BJ (cell line): ENCODE measurements around the gene ZNF423. TPM values are rescaled to one million over a fixed set of nuclear protein-coding genes. Genes with fewer than 3 reads are reported as not detected.

Experiments used
- CTCF ChIA-PET: fragments of 350-600 bp; formaldehyde crosslinking; extraction: SDS; loops from one replicate; lab custom pipeline; 2021; ENCODE audit warnings: antibody characterized with exemption, inconsistent platforms; lab: Yijun Ruan, JAX
- POLR2A ChIA-PET: fragments of 300-600 bp; sonication (Branson Sonifier 250); formaldehyde crosslinking; extraction: SDS; loops from one replicate; lab custom pipeline; 2021; ENCODE audit warnings: antibody characterized with exemption; lab: Charles Lee
- DNase-seq: peaks from one replicate; pipeline ENCODE4 v3.0.0-alpha.2; 2011; ENCODE audit warnings: low read depth
- H3K27me3 ChIP-seq: 2 replicates; pipeline ENCODE4 v1.6.0; 2011; ENCODE audit warnings: low read length; ENCODE audit not compliant: control insufficient read depth, insufficient read depth
- H3K36me3 ChIP-seq: 2 replicates; pipeline ENCODE4 v1.5.1; 2011; ENCODE audit warnings: low read length; ENCODE audit not compliant: control insufficient read depth, insufficient read depth
- H3K4me3 ChIP-seq: 2 replicates; pipeline ENCODE4 v1.5.1; 2011; ENCODE audit warnings: low read depth, mild to moderate bottlenecking, control low read depth, low read length
- polyA plus RNA-seq: library from polyadenylated mRNA; depleted of rRNA; stranded (reverse); fragments of >200 nt; gene quantifications from 2 replicates; pipeline ENCODE4 v1.2.3, GENCODE V29; 2011
- TF ChIP-seq, protein P1 (sequence below): IDR thresholded peaks from 2 replicates; pipeline ENCODE4 v1.5.1; 2011; ENCODE audit warnings: low read depth, mild to moderate bottlenecking, control low read depth, inconsistent platforms, low read length, moderate library complexity; ENCODE audit not compliant: insufficient read depth

Gene ZNF423
- polyA plus RNA-seq, 1 experiment = 0.22 TPM

DNA sequence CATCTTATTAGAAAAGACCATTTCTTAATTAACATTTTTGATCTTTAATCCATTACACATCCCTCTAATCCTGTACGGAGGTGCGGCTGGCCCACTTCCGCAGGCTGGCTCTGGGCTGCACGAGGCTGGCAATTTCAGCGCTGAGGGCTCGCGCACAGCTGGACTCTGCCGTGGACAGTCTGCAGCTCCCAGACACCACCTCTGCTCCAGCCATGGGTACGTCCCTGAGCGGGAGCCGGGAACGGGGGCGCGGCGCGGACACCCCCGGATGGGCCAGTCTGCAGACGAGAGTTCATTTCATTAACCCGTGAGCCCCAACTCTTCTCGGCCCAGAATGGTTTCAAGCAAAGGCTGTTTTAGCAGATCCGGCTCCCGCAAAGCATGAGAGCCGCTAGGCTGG, 87.9 kb downstream of the ZNF423 start:
- TF ChIP-seq, protein P1, sequence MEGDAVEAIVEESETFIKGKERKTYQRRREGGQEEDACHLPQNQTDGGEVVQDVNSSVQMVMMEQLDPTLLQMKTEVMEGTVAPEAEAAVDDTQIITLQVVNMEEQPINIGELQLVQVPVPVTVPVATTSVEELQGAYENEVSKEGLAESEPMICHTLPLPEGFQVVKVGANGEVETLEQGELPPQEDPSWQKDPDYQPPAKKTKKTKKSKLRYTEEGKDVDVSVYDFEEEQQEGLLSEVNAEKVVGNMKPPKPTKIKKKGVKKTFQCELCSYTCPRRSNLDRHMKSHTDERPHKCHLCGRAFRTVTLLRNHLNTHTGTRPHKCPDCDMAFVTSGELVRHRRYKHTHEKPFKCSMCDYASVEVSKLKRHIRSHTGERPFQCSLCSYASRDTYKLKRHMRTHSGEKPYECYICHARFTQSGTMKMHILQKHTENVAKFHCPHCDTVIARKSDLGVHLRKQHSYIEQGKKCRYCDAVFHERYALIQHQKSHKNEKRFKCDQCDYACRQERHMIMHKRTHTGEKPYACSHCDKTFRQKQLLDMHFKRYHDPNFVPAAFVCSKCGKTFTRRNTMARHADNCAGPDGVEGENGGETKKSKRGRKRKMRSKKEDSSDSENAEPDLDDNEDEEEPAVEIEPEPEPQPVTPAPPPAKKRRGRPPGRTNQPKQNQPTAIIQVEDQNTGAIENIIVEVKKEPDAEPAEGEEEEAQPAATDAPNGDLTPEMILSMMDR = no peak
- Histone ChIP-seq H3K27me3 (no peaks in the 10 kb centered on the region), H3K4me3 (no peak overlapping the region), H3K36me3 (no peaks in the 10 kb centered on the region)
- POLR2A ChIA-PET = no interaction called here
- CTCF ChIA-PET = no interaction called here
- no peak for DNase-seq

DNA sequence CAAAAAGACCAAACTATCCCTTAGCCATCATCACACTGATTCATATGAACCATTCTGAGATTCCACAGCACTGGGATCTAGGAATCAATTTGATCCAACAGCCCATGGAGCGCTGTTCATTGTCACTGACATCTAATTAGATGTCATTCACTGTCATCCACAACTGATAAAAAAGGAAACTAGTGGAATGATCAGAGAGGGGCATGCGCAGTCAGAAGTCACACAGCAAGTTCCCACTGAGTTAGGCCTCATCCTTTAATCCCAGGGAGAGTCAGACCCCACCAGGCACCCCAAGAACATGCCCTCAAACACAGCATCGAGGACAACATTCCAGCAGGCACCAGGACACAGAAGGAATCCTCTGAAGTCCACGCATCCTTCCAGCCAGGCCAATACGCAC, 88.5 kb downstream of the ZNF423 start:
- POLR2A ChIA-PET = no interaction called here
- CTCF ChIA-PET = no interaction called here
- DNase-seq = no peak
- TF ChIP-seq, protein P1 = no peak
- H3K27me3 ChIP-seq = no peaks in the 10 kb centered on the region
- no peak overlapping the region for H3K4me3 ChIP-seq
- no peaks in the 10 kb centered on the region for H3K36me3 ChIP-seq

DNA sequence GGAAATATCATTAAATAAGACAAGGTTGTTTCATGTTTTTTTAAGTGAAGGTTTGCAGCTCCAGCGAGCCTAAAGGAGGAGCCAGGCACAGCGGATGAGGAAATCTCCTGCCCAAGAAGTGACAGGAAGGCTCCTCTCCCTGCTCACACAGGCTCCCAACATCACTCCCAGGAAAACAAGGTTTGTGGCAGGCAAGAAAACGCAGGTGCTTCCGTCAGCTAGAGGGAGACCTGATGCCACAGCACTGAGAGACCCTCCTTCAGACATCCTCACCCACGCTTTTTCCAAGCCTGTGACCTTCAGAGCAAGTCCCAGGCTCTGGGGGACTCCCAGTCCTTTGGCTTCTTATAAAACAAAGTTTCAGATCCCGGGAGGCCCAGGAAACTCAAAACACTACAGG, 89.7 kb downstream of the ZNF423 start:
- H3K36me3 ChIP-seq = no peaks in the 10 kb centered on the region
- CTCF ChIA-PET = interaction anchor here (0.6 kb wide), 1 partner anchor 1071 kb away, joined by 4 read pairs; no protein-coding TSS in a partner anchor
- no peak overlapping the region for H3K4me3 ChIP-seq
- TF ChIP-seq, protein P1 = no peak
- POLR2A ChIA-PET = no interaction called here
- H3K27me3 ChIP-seq = no peaks in the 10 kb centered on the region
- no peak for DNase-seq

DNA sequence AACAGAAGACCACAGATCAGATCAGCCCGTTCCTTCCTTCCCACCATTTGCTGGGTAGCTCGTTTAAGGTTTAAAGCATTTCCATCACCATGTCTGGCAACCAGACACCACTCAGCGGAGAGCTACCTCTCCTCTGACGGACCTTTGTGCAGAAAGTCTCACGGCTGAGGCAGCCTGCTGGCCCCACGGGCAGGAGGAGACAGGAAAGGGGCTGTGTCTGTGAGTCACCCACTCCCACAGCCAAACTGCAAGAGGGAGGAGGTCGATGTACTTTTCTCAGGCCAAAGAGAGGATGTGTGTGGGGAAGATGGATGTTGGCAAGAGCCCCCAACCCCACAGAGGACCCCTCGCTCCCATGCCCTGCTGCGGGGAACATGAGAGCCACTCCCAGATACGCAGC, 92.1 kb downstream of the ZNF423 start:
- Histone ChIP-seq H3K4me3 (no peak overlapping the region), H3K27me3 (no peaks in the 10 kb centered on the region), H3K36me3 (no peaks in the 10 kb centered on the region)
- TF ChIP-seq, protein P1 = no peak
- DNase-seq = no peak
- POLR2A ChIA-PET = no interaction called here
- CTCF ChIA-PET = interaction anchor here (0.6 to 0.9 kb wide), 2 partner anchors 171 to 1473 kb away, joined by 3 read pairs; no protein-coding TSS in a partner anchor

DNA sequence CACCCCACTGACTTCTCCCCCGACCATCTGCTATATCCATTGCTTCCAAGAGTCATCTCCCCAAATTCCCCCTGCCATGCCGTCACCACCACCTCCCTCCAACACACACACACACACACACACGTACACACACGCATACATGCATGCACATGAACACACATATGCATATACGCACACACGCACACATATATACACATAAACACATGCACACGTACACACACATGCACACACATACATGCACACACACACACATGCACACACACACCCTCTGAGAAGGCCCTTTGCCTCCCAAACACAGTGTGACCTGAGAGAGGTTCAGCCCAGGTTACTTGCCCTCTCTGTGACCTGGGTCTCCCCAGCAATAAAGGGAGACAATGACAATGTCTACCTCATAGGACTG, 95.1 kb downstream of the ZNF423 start:
- Histone ChIP-seq H3K4me3 (no peak overlapping the region), H3K27me3 (no peaks in the 10 kb centered on the region), H3K36me3 (no peaks in the 10 kb centered on the region)
- TF ChIP-seq, protein P1 = no peak
- no peak for DNase-seq
- ChIA-PET POLR2A (no interaction called here), CTCF (no interaction called here)
